ENCODE results near the gene ZG16.

ZG16 gene

DNA sequence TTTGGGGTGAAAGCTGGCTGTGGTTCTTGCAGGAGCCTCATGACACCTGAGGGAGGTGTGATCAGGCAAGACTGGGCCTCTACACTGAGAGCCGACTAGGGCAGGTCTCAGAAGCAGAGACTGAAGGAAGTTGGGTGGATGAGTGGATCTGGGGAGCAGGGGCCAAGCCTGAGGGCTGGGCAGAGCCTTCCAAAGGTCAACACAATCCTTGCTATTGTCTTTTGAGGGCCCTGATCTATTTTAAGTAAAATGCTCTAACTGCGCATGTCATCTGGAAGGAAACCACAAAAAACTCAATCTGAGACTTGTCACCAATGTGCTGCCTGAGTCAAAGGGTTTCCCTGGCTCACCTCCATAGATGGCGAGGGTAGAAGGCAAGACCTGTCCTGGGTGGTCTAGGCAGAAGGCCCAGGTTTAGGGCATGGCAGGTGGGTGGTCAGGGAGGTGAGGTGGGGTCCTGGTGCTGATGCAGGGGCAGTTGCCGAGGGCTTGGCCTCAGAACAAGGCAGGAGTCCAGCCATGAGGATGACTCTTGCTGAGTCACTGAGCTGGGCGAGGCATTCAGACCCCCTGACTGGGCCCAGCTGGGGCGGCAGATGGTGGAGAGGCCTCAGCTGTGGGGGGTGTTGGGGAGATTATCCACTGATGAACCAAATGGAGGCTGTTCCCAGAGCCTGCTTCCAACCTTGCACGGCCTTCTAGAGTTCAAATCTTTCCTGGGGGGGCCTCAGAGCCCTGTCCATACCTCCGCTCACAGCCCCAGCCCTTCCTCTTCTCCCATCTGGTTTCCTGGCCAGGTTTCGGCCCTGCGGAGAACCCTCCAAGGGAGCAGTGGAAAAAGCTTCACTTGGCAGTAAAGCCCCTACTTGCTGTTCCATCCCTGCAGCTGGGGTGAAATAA lies 47.3 kb downstream of the ZG16 start:
- DNase-seq (ENCODE audit: low read depth in 2 of 2) = no peak

- DNase-seq (ENCODE audit: low read depth in 2 of 2) = no peak
These were observed 48.3 kb downstream of the ZG16 start for GRCh38 chr16:29826342-29826695.

DNA sequence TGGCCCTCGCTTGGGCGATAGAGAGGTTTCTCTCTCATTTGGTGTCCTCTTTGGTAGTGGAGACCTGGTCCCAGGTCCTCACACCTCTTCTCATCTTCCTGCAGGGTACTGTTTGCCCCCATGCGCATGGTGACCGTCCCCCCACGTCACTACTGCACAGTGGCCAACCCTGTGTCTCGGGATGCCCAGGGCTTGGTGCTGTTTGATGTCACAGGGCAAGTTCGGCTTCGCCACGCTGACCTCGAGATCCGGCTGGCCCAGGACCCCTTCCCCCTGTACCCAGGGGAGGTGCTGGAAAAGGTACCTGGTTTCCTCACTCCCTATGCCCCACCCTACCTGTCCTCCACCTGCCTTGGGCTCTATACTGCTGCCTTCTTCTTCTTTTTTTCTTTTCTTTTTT lies 52.7 kb downstream of the ZG16 start:
- no peak for DNase-seq (ENCODE audit: low read depth in 2 of 2)

- DNase-seq (ENCODE audit: low read depth in 2 of 2) = no peak
These were observed 53.4 kb downstream of the ZG16 start for GRCh38 chr16:29831490-29831889.

Measured in stimulated activated CD4-positive, alpha-beta T cell treated with anti-CD3 and anti-CD28 coated beads, Interleukin-1b, Interleukin-23, amount 100 ng/mL, for 1 hour (primary cell).